Measurements from ENCODE around the gene METTL21A.
"Not testable (repeated sequence)": the region's sequence is repeated elsewhere in the genome, so short reads cannot be mapped to it uniquely, and the experiment has no call there.

Gene METTL21A

GRCh38 chr2:207643892-207644291, 18.7 kb upstream of the METTL21A start:
- TF ChIP-seq CTCF (IDR thresholded peaks at IDR 0.05), result no peak
- Mint-ChIP-seq H3K27me3 (ENCODE audit: low read depth, poor library complexity) (peaks cover 10% of the 10 kb centered on the region), H3K9me3 (peaks cover 22% of the 10 kb centered on the region), H3K36me3 (ENCODE audit: low read depth) (no peaks in the 10 kb centered on the region), H3K4me3 (no peak overlapping the region), H3K27ac (no peak overlapping the region), H3K4me1 (no peaks in the 10 kb centered on the region)
- DNase-seq, result no peak

- no peaks in the 10 kb centered on the region for H3K4me1 Mint-ChIP-seq
- H3K4me3 Mint-ChIP-seq, result no peak overlapping the region
Measured at GRCh38 chr2:207640661-207641060, 15.5 kb upstream of the METTL21A start.

GRCh38 chr2:207640160-207640559, 15.0 kb upstream of the METTL21A start:
- peaks cover 22% of the 10 kb centered on the region for H3K9me3 Mint-ChIP-seq
- no peak overlapping the region for H3K4me3 Mint-ChIP-seq
- H3K27me3 Mint-ChIP-seq (ENCODE audit: low read depth, poor library complexity), result peaks cover 10% of the 10 kb centered on the region
- no peak for TF ChIP-seq CTCF (IDR thresholded peaks at IDR 0.05)
- no peak overlapping the region for H3K27ac Mint-ChIP-seq
- H3K4me1 Mint-ChIP-seq, result no peaks in the 10 kb centered on the region
- DNase-seq, result no peak
- H3K36me3 Mint-ChIP-seq (ENCODE audit: low read depth), result no peaks in the 10 kb centered on the region

More at GRCh38 chr2:207640661-207641060, 15.5 kb upstream of the METTL21A start:
- no peak for TF ChIP-seq CTCF (IDR thresholded peaks at IDR 0.05)
- peaks cover 22% of the 10 kb centered on the region for H3K9me3 Mint-ChIP-seq
- no peak overlapping the region for H3K27ac Mint-ChIP-seq
- peaks cover 10% of the 10 kb centered on the region for H3K27me3 Mint-ChIP-seq (ENCODE audit: low read depth, poor library complexity)
- no peaks in the 10 kb centered on the region for H3K36me3 Mint-ChIP-seq (ENCODE audit: low read depth)
- no peak for DNase-seq

GRCh38 chr2:207639288-207639687, 14.1 kb upstream of the METTL21A start:
- DNase-seq; H3K27ac Mint-ChIP-seq; H3K4me1 Mint-ChIP-seq; H3K4me3 Mint-ChIP-seq; H3K36me3 Mint-ChIP-seq (ENCODE audit: low read depth): not testable (repeated sequence)
- H3K9me3 Mint-ChIP-seq, result peaks cover 22% of the 10 kb centered on the region
- peaks cover 15% of the 10 kb centered on the region for H3K27me3 Mint-ChIP-seq (ENCODE audit: low read depth, poor library complexity)

GRCh38 chr2:207635468-207636200, 10.4 kb upstream of the METTL21A start:
- no peak for TF ChIP-seq CTCF (IDR thresholded peaks at IDR 0.05)
- H3K27ac Mint-ChIP-seq, result no peak overlapping the region
- no peaks in the 10 kb centered on the region for H3K4me1 Mint-ChIP-seq
- peaks cover 5% of the 10 kb centered on the region for H3K27me3 Mint-ChIP-seq (ENCODE audit: low read depth, poor library complexity)
- H3K9me3 Mint-ChIP-seq, result peaks cover 6% of the 10 kb centered on the region
- no peak overlapping the region for H3K4me3 Mint-ChIP-seq
- no peak for DNase-seq
- H3K36me3 Mint-ChIP-seq (ENCODE audit: low read depth), result no peaks in the 10 kb centered on the region

- DNase-seq, result no peak
- peaks cover 7% of the 10 kb centered on the region for H3K27me3 Mint-ChIP-seq (ENCODE audit: low read depth, poor library complexity)
Measured at GRCh38 chr2:207633686-207634085, 8.5 kb upstream of the METTL21A start.

More at GRCh38 chr2:207633686-207634085, 8.5 kb upstream of the METTL21A start:
- no peaks in the 10 kb centered on the region for H3K36me3 Mint-ChIP-seq (ENCODE audit: low read depth)
- no peak for TF ChIP-seq CTCF (IDR thresholded peaks at IDR 0.05)
- H3K4me1 Mint-ChIP-seq, result no peaks in the 10 kb centered on the region
- no peak overlapping the region for H3K27ac Mint-ChIP-seq
- H3K9me3 Mint-ChIP-seq, result no peaks in the 10 kb centered on the region
- H3K4me3 Mint-ChIP-seq, result no peak overlapping the region

All from nephron progenitor cell (in vitro differentiated cells).